Measurements from ENCODE around the gene FXYD7.

Gene FXYD7

GRCh38 chr19:35104361-35104760, 38.7 kb upstream of the FXYD7 start:
- Histone ChIP-seq H3K4me3 (replicated peaks; ENCODE audit: insufficient read depth, low read length) (no peak overlapping the region), H3K27ac (replicated peaks) (no peak overlapping the region), H3K27me3 (ENCODE audit: insufficient read depth, poor library complexity, severe bottlenecking) (no peaks in the 10 kb centered on the region)
- TF ChIP-seq GABPA (IDR thresholded peaks at IDR 0.05; ENCODE audit: low read depth) (no peak), CTCF (IDR thresholded peaks at IDR 0.05; ENCODE audit: insufficient read depth, low read length) (no peak), SPI1 (IDR thresholded peaks at IDR 0.05; ENCODE audit: borderline replicate concordance, low read depth) (no peak), POLR2AphosphoS5 (IDR thresholded peaks at IDR 0.05; ENCODE audit: low read depth) (no peak)
- TF ChIP-seq, protein P1, sequence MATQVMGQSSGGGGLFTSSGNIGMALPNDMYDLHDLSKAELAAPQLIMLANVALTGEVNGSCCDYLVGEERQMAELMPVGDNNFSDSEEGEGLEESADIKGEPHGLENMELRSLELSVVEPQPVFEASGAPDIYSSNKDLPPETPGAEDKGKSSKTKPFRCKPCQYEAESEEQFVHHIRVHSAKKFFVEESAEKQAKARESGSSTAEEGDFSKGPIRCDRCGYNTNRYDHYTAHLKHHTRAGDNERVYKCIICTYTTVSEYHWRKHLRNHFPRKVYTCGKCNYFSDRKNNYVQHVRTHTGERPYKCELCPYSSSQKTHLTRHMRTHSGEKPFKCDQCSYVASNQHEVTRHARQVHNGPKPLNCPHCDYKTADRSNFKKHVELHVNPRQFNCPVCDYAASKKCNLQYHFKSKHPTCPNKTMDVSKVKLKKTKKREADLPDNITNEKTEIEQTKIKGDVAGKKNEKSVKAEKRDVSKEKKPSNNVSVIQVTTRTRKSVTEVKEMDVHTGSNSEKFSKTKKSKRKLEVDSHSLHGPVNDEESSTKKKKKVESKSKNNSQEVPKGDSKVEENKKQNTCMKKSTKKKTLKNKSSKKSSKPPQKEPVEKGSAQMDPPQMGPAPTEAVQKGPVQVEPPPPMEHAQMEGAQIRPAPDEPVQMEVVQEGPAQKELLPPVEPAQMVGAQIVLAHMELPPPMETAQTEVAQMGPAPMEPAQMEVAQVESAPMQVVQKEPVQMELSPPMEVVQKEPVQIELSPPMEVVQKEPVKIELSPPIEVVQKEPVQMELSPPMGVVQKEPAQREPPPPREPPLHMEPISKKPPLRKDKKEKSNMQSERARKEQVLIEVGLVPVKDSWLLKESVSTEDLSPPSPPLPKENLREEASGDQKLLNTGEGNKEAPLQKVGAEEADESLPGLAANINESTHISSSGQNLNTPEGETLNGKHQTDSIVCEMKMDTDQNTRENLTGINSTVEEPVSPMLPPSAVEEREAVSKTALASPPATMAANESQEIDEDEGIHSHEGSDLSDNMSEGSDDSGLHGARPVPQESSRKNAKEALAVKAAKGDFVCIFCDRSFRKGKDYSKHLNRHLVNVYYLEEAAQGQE (IDR thresholded peaks at IDR 0.05; ENCODE audit: insufficient replicate concordance, low read depth), result no peak
- DNase-seq (ENCODE audit: low read depth in 1 of 2, low spot score in 1 of 2), result no peak

DNA sequence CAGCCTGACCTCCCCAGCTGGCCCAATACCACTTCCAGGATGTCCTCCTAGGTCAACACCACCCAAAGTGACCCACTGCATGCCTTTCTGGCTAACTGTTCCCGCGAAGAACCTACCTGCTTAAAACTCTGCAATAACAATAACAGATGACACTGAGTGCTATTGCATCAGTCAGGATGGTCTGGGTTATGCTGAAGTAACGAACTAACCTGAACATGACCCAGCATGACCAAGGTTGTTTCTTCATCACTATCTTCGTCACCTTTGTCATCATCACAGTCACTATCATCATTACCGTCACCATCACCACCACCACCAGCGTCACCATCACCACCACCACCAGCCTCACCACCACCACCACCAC, 38.0 kb upstream of the FXYD7 start:
- no peak for DNase-seq (ENCODE audit: low read depth in 1 of 2, low spot score in 1 of 2)
- no peak for TF ChIP-seq POLR2AphosphoS5 (IDR thresholded peaks at IDR 0.05; ENCODE audit: low read depth)
- TF ChIP-seq, protein P1 (IDR thresholded peaks at IDR 0.05; ENCODE audit: insufficient replicate concordance, low read depth), result no peak
- TF ChIP-seq SPI1 (IDR thresholded peaks at IDR 0.05; ENCODE audit: borderline replicate concordance, low read depth), result no peak
- TF ChIP-seq GABPA (IDR thresholded peaks at IDR 0.05; ENCODE audit: low read depth), result no peak
- TF ChIP-seq CTCF (IDR thresholded peaks at IDR 0.05; ENCODE audit: insufficient read depth, low read length), result no peak
- H3K4me3 ChIP-seq (replicated peaks; ENCODE audit: insufficient read depth, low read length), result no peak overlapping the region
- H3K27me3 ChIP-seq (ENCODE audit: insufficient read depth, poor library complexity, severe bottlenecking), result no peaks in the 10 kb centered on the region
- H3K27ac ChIP-seq (replicated peaks), result no peak overlapping the region

GRCh38 chr19:35105411-35106290, 37.4 kb upstream of the FXYD7 start:
- no peak for DNase-seq (ENCODE audit: low read depth in 1 of 2, low spot score in 1 of 2)
- Histone ChIP-seq H3K27ac (replicated peaks) (no peak overlapping the region), H3K27me3 (ENCODE audit: insufficient read depth, poor library complexity, severe bottlenecking) (no peaks in the 10 kb centered on the region), H3K4me3 (replicated peaks; ENCODE audit: insufficient read depth, low read length) (no peak overlapping the region)
- TF ChIP-seq GABPA (IDR thresholded peaks at IDR 0.05; ENCODE audit: low read depth), result no peak
- TF ChIP-seq, protein P1 (IDR thresholded peaks at IDR 0.05; ENCODE audit: insufficient replicate concordance, low read depth), result no peak
